OCI-LY3 (cell line): ENCODE results near the gene TLN1.

Experiments
- H2AFZ ChIP-seq: fragments of 200-600, 300-600 bp; shearing (Covaris generic); 2 replicates; pipeline ENCODE4 v1.6.0; 2014; ENCODE audit warnings: antibody characterized with exemption, low read depth, low read length
- H3K27ac ChIP-seq: fragments of 200-600, 300-600 bp; sonication (generic); 2 replicates; pipeline ENCODE4 v1.5.1; 2014; ENCODE audit warnings: mild to moderate bottlenecking, low read length, moderate library complexity, mixed read lengths
- H3K27me3 ChIP-seq: fragments of 200-600, 300-600 bp; sonication (generic); 2 replicates; pipeline ENCODE4 v1.6.1; 2014; ENCODE audit warnings: low read depth, low read length, mixed read lengths
- H3K36me3 ChIP-seq: fragments of 200-600, 300-600 bp; sonication (generic); replicated peaks from 2 replicates; pipeline ENCODE3; 2014; ENCODE audit warnings: low read depth, low read length, mixed read lengths
- H3K4me1 ChIP-seq: fragments of 300-600, 200-600 bp; sonication (generic); 2 replicates; pipeline ENCODE4 v1.6.1; 2014; ENCODE audit warnings: low read length, mixed read lengths
- H3K4me2 ChIP-seq: fragments of 200-600, 300-600 bp; sonication (generic); 2 replicates; pipeline ENCODE4 v1.6.1; 2014; ENCODE audit warnings: low read length, mixed read lengths
- H3K4me3 ChIP-seq: fragments of 300-600, 200-600 bp; sonication (generic); 2 replicates; pipeline ENCODE4 v1.5.1; 2014; ENCODE audit warnings: antibody characterized with exemption, mild to moderate bottlenecking, low read length, moderate library complexity
- H3K79me2 ChIP-seq: fragments of 300-600, 200-600 bp; shearing (Covaris generic); 2 replicates; pipeline ENCODE4 v1.6.1; 2014; ENCODE audit warnings: mild to moderate bottlenecking, low read length, mixed read lengths
- H3K9ac ChIP-seq: fragments of 300-600, 200-600 bp; shearing (Covaris generic); 2 replicates; pipeline ENCODE4 v1.6.0; 2014; ENCODE audit warnings: mild to moderate bottlenecking, low read length, moderate library complexity
- H3K9me3 ChIP-seq: fragments of 200-600, 300-600 bp; shearing (Covaris generic); 2 replicates; pipeline ENCODE4 v1.6.1; 2014; ENCODE audit warnings: low read length, mixed read lengths; ENCODE audit not compliant: insufficient read depth
- H4K20me1 ChIP-seq: fragments of 200-600, 300-600 bp; sonication (generic); 2 replicates; pipeline ENCODE4 v1.6.1; 2016; ENCODE audit warnings: low read length, mixed read lengths; ENCODE audit not compliant: insufficient read depth
- EZH2phosphoT487 ChIP-seq: fragments of 200-600 bp; shearing (Covaris generic); IDR thresholded peaks from 2 replicates; pipeline ENCODE4 v1.6.1; 2018; ENCODE audit warnings: antibody characterized with exemption, mixed run types, low read depth
- TF ChIP-seq, protein P1 (sequence below): fragments of 200-600, 300-600 bp; sonication (generic); IDR thresholded peaks from 2 replicates; pipeline ENCODE4 v1.5.1; 2014; ENCODE audit warnings: antibody characterized with exemption, low read length, low read depth

TLN1 gene

DNA sequence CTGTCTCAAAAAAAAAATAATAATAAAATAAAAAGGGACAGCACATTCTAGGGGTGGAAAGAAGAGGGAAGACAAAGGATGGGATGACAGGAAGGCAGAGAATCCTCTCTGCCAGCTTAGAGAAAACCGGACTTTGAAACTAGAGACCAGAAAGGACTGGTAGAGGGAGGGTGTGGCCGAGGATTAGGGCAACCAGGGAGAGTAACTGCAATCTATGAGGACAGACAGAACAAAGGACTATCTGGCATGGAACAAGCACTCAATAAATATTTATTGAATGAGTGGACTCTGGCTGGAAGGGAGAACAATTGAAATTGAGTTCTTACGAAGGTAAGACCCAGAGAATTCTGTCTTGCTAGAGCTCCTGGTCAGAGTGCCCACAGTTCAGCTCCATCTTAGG lies 14.6 kb upstream of the TLN1 start:
- Histone ChIP-seq H3K4me3 (peak overlapping the region; percentile 90; the same call in 1 of the 2 replicates), H2AFZ (no peak overlapping the region), H3K27ac (no peak overlapping the region), H3K27me3 (no peaks in the 10 kb centered on the region), H3K4me2 (peak overlapping the region; percentile 90), H3K4me1 (peaks cover 33% of the 10 kb centered on the region), H3K9ac (no peak overlapping the region), H4K20me1 (peaks cover 17% of the 10 kb centered on the region), H3K9me3 (no peaks in the 10 kb centered on the region), H3K36me3 (peaks cover 26% of the 10 kb centered on the region), H3K79me2 (peaks cover 50% of the 10 kb centered on the region)
- no peak for TF ChIP-seq EZH2phosphoT487
- TF ChIP-seq, protein P1, sequence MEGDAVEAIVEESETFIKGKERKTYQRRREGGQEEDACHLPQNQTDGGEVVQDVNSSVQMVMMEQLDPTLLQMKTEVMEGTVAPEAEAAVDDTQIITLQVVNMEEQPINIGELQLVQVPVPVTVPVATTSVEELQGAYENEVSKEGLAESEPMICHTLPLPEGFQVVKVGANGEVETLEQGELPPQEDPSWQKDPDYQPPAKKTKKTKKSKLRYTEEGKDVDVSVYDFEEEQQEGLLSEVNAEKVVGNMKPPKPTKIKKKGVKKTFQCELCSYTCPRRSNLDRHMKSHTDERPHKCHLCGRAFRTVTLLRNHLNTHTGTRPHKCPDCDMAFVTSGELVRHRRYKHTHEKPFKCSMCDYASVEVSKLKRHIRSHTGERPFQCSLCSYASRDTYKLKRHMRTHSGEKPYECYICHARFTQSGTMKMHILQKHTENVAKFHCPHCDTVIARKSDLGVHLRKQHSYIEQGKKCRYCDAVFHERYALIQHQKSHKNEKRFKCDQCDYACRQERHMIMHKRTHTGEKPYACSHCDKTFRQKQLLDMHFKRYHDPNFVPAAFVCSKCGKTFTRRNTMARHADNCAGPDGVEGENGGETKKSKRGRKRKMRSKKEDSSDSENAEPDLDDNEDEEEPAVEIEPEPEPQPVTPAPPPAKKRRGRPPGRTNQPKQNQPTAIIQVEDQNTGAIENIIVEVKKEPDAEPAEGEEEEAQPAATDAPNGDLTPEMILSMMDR = no peak

DNA sequence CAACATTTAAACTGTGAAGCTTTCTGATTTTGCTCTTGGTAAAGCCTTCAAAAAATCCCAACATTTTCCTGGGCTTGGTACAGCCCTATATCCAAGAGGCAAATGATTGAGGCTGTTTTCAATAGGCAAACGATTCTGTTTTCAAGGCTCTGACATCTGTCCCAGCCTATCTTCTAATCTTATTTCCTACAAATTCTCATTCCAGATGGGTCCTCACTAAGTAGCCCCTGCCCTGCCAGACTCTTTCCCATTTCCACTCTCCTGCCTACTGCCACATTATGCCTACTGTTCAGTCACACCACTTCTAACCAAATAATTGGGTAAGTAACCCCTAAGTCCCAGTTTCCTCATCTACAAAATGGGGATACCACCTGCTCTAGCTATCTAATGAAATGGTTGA lies 13.6 kb upstream of the TLN1 start:
- Histone ChIP-seq H3K9me3 (no peaks in the 10 kb centered on the region), H3K4me3 (no peak overlapping the region), H3K9ac (no peak overlapping the region), H4K20me1 (peaks cover 17% of the 10 kb centered on the region), H3K27ac (no peak overlapping the region), H3K4me1 (peaks cover 33% of the 10 kb centered on the region), H3K4me2 (no peak overlapping the region), H3K27me3 (no peaks in the 10 kb centered on the region), H3K36me3 (peaks cover 20% of the 10 kb centered on the region), H3K79me2 (peaks cover 50% of the 10 kb centered on the region), H2AFZ (no peak overlapping the region)
- TF ChIP-seq, protein P1 = no peak
- no peak for TF ChIP-seq EZH2phosphoT487

DNA sequence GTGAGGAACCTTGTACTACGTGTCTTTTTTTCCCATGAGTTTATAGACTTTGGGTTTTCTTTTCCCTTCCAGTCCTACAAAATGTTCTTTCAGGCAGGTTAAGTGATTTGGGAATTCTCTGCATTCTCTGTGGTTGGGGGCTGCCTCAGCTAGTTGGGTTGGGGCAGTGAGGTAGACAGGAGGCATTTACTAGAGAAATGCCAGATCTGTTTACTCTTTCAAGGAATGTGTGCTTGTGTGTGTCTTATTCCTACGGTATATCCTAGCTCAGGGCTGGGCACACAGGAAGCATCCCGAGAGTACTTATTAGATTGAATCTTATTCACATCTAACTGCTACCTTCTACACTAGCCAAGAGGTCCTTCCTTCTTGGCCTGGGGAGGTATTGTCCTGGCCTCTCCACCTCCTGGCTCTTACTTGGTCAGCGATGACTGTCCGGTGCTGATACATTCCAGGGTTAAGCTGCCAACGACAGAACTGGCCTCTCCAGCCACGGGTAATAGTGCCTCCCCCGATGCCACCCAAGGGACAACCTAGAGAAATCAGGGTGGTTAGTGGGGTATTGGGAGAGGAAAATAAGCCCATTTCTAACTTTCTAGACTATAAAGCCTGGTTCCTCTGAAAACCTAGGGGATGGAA lies 12.0 kb upstream of the TLN1 start:
- Histone ChIP-seq H3K79me2 (peaks cover 38% of the 10 kb centered on the region), H2AFZ (no peak overlapping the region), H3K36me3 (peaks cover 25% of the 10 kb centered on the region), H3K4me1 (peaks cover 25% of the 10 kb centered on the region), H3K9ac (no peak overlapping the region), H3K27me3 (no peaks in the 10 kb centered on the region), H3K4me3 (no peak overlapping the region), H3K27ac (no peak overlapping the region), H3K4me2 (no peak overlapping the region), H4K20me1 (peaks cover 17% of the 10 kb centered on the region), H3K9me3 (no peaks in the 10 kb centered on the region)
- TF ChIP-seq EZH2phosphoT487 = no peak
- TF ChIP-seq, protein P1 = no peak

DNA sequence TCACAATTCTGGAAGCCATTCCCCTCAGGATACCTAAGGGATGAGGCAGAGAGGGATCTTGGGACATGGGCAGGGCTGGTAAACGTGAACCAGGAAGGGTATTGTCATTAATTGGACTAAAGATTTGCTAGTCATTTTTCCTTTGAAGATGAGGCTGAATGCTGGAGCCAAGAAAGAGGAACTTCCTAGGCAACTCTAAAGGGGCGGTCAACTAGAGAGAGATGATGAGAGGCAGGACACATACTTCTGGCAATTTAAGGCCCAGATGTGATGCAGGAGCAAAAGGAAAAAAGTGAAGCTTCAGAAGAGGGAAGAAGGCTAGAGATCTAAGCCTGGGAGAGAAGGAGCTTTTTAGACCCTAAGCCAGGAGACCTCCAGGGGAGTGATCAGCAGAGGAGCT lies 11.5 kb upstream of the TLN1 start:
- Histone ChIP-seq H3K4me1 (peaks cover 25% of the 10 kb centered on the region), H3K27ac (no peak overlapping the region), H3K4me3 (no peak overlapping the region), H3K9ac (no peak overlapping the region), H3K79me2 (peaks cover 33% of the 10 kb centered on the region), H2AFZ (no peak overlapping the region), H3K27me3 (no peaks in the 10 kb centered on the region), H3K36me3 (peaks cover 30% of the 10 kb centered on the region), H3K4me2 (no peak overlapping the region), H4K20me1 (peaks cover 16% of the 10 kb centered on the region), H3K9me3 (no peaks in the 10 kb centered on the region)
- TF ChIP-seq EZH2phosphoT487 = no peak
- TF ChIP-seq, protein P1 = no peak
